ENCODE measurements around the gene CS.
A peak's percentile ranks its signal among the peaks of the same experiment; 100 is the strongest.
"Not testable (repeated sequence)": the region's sequence is repeated elsewhere in the genome, so short reads cannot be mapped to it uniquely, and the experiment has no call there.

The CS gene

GRCh38 chr12:56274299-56274698 is 25.8 kb downstream of the CS start:
- no peak for DNase-seq

- DNase-seq, result not testable (repeated sequence)
Observed at GRCh38 chr12:56272468-56272867, 27.7 kb downstream of the CS start.

- DNase-seq, result peak; percentile 51
Observed at GRCh38 chr12:56271031-56271430, 29.1 kb downstream of the CS start.

- DNase-seq, result peak; percentile 53
Observed at GRCh38 chr12:56267443-56268071, 32.6 kb downstream of the CS start.

GRCh38 chr12:56266693-56267442 is 33.3 kb downstream of the CS start, which contains the start of gene COQ10A:
COQ10A (plus strand) TSS chr12:56266942; CDS start chr12:56267119, 177 bp downstream.
- DNase-seq, result peak; percentile 93

- DNase-seq, result not testable (repeated sequence)
Observed at GRCh38 chr12:56266068-56266692, 34.0 kb downstream of the CS start.

GRCh38 chr12:56262955-56263354 is 37.2 kb downstream of the CS start:
- DNase-seq, result peak; percentile 21

GRCh38 chr12:56261503-56262232 is 38.5 kb downstream of the CS start:
- peak; percentile 11 for DNase-seq

- no peak for DNase-seq
Observed at GRCh38 chr12:56260921-56261320, 39.2 kb downstream of the CS start.

GRCh38 chr12:56260380-56260779 is 39.8 kb downstream of the CS start:
- no peak for DNase-seq

- DNase-seq, result no peak
Observed at GRCh38 chr12:56258820-56259183, 41.3 kb downstream of the CS start.

- peak; percentile 86 for DNase-seq
Observed at GRCh38 chr12:56258068-56258819, 41.9 kb downstream of the CS start, which contains the start of gene ANKRD52. ANKRD52 (minus strand) TSS chr12:56258384; CDS start chr12:56258269, 115 bp downstream.

- peak; percentile 59 for DNase-seq
Observed at GRCh38 chr12:56257491-56258067, 42.6 kb downstream of the CS start.

GRCh38 chr12:56257071-56257470 is 43.1 kb downstream of the CS start:
- no peak for DNase-seq

GRCh38 chr12:56256326-56256960 is 43.7 kb downstream of the CS start:
- no peak for DNase-seq

GRCh38 chr12:56255671-56256070 is 44.5 kb downstream of the CS start:
- no peak for DNase-seq

GRCh38 chr12:56253091-56253490 is 47.0 kb downstream of the CS start:
- no peak for DNase-seq

- no peak for DNase-seq
Observed at GRCh38 chr12:56252649-56253048, 47.5 kb downstream of the CS start.

- no peak for DNase-seq
Observed at GRCh38 chr12:56248711-56249110, 51.4 kb downstream of the CS start.

- DNase-seq, result no peak
Observed at GRCh38 chr12:56247923-56248322, 52.2 kb downstream of the CS start.

- no peak for DNase-seq
Observed at GRCh38 chr12:56244494-56244893, 55.6 kb downstream of the CS start.
